SKM-1 treated with dmso at 0.1 percent for 144 hours (cell line): Measurements from ENCODE around the gene CXCL6.

Experiments used
- DNase-seq: peaks from one replicate; lab custom pipeline; 2025; ENCODE audit not compliant: unreplicated experiment; lab: John Stamatoyannopoulos, UW

Gene CXCL6

GRCh38 chr4:73865431-73866096 is 29.1 kb downstream of the CXCL6 start:
- no peak for DNase-seq

- no peak for DNase-seq
Measured at GRCh38 chr4:73866246-73866645, 29.8 kb downstream of the CXCL6 start.

GRCh38 chr4:73867783-73868182 is 31.3 kb downstream of the CXCL6 start:
- no peak for DNase-seq

- DNase-seq: no peak
Measured at GRCh38 chr4:73868206-73869129, 32.0 kb downstream of the CXCL6 start.

- no peak for DNase-seq
Measured at GRCh38 chr4:73869130-73870055, 32.9 kb downstream of the CXCL6 start, which contains the start of gene CXCL1. Gene CXCL1, plus strand, starts transcription at chr4:73869393. Its CDS starts 78 bp downstream, at chr4:73869471.

GRCh38 chr4:73870260-73870659 is 33.8 kb downstream of the CXCL6 start:
- peak; percentile 32 for DNase-seq

GRCh38 chr4:73870768-73871167 is 34.3 kb downstream of the CXCL6 start:
- DNase-seq: no peak

GRCh38 chr4:73871511-73872310 is 35.2 kb downstream of the CXCL6 start:
- no peak for DNase-seq

- peak; percentile 98 for DNase-seq
Measured at GRCh38 chr4:73872316-73873108, 36.0 kb downstream of the CXCL6 start.

- DNase-seq: no peak
Measured at GRCh38 chr4:73874386-73874785, 37.9 kb downstream of the CXCL6 start.

GRCh38 chr4:73875401-73875800 is 38.9 kb downstream of the CXCL6 start:
- no peak for DNase-seq

GRCh38 chr4:73883306-73883705 is 46.8 kb downstream of the CXCL6 start:
- no peak for DNase-seq

GRCh38 chr4:73885574-73886267 is 49.2 kb downstream of the CXCL6 start:
- no peak for DNase-seq
